WTC11 (cell line): ENCODE measurements around the gene SFMBT1.

ENCODE experiments used
- ATF1 ChIP-seq: sonication (generic); formaldehyde crosslinking; IDR thresholded peaks from 2 replicates; pipeline ENCODE4 v1.8.1; 2023; ENCODE audit warnings: mild to moderate bottlenecking, moderate library complexity, missing genetic modification reagents
- ATF2 ChIP-seq: sonication (generic); formaldehyde crosslinking; IDR thresholded peaks from 2 replicates; pipeline ENCODE4 v1.8.1; 2022; ENCODE audit warnings: low read depth, missing genetic modification reagents, borderline replicate concordance
- CTCF ChIP-seq: fragments of 200-600 bp; IDR thresholded peaks from 2 replicates; pipeline ENCODE4 v1.8.0; 2022; ENCODE audit warnings: antibody characterized with exemption
- E2F1 ChIP-seq: sonication (generic); formaldehyde crosslinking; IDR thresholded peaks from 2 replicates; pipeline ENCODE4 v1.8.0; 2022; ENCODE audit warnings: mild to moderate bottlenecking, missing genetic modification reagents
- ESRRA ChIP-seq: sonication (generic); formaldehyde crosslinking; IDR thresholded peaks from 2 replicates; pipeline ENCODE4 v1.8.1; 2022; ENCODE audit warnings: mild to moderate bottlenecking, missing genetic modification reagents, borderline replicate concordance
- ETV6 ChIP-seq: sonication (generic); formaldehyde crosslinking; IDR thresholded peaks from 2 replicates; pipeline ENCODE4 v1.8.1; 2022; ENCODE audit warnings: mild to moderate bottlenecking, missing genetic modification reagents
- JUN ChIP-seq: sonication (generic); formaldehyde crosslinking; IDR thresholded peaks from 2 replicates; pipeline ENCODE4 v1.8.0; 2023; ENCODE audit warnings: mild to moderate bottlenecking, missing genetic modification reagents
- MAX ChIP-seq: sonication (generic); formaldehyde crosslinking; IDR thresholded peaks from 2 replicates; pipeline ENCODE4 v1.8.0; 2022; ENCODE audit warnings: mild to moderate bottlenecking, missing genetic modification reagents
- NFE2L1 ChIP-seq: sonication (generic); formaldehyde crosslinking; IDR thresholded peaks from 2 replicates; pipeline ENCODE4 v1.8.1; 2023; ENCODE audit warnings: missing genetic modification reagents
- NFYB ChIP-seq: sonication (generic); formaldehyde crosslinking; conservative IDR thresholded peaks from 2 replicates; pipeline ENCODE4 v1.8.0; 2022; ENCODE audit warnings: low read depth, missing genetic modification reagents
- ZNF121 ChIP-seq: sonication (generic); formaldehyde crosslinking; IDR thresholded peaks from 2 replicates; pipeline ENCODE4 v1.8.0; 2023; ENCODE audit warnings: missing genetic modification reagents
- ZNF138 ChIP-seq: sonication (generic); formaldehyde crosslinking; conservative IDR thresholded peaks from 2 replicates; pipeline ENCODE4 v1.8.1; 2022; ENCODE audit warnings: mild to moderate bottlenecking, moderate library complexity, missing genetic modification reagents
- ZNF512 ChIP-seq: sonication (generic); formaldehyde crosslinking; IDR thresholded peaks from 2 replicates; pipeline ENCODE4 v1.8.1; 2022; ENCODE audit warnings: missing genetic modification reagents, borderline replicate concordance
- TF ChIP-seq, protein P1 (sequence below): sonication (generic); formaldehyde crosslinking; IDR thresholded peaks from 2 replicates; pipeline ENCODE4 v1.8.1; 2023; ENCODE audit warnings: mild to moderate bottlenecking, missing genetic modification reagents, borderline replicate concordance

DNA sequence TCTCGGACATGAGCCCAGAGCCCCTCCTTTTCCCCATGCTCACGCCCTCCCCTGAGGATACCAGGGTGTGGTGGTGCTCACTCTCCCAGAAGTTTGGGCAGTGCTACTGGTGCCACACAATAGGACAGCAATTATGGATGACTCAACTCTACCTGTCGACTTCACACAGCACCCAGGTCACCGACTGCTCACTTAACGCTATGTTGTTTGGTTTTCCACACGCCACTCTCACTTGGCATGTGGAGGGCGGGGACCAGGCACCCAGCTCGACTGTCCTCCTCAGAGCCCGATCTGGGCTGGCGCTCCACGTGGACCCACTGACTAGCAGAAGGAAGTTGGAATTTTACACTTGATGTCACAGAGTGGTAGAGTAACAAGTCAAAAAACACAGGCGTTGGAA is 179.4 kb downstream of the SFMBT1 start:
- TF ChIP-seq NFE2L1 (CRISPR knock-in tag): no peak
- TF ChIP-seq NFYB (CRISPR knock-in tag): no peak
- no peak for TF ChIP-seq CTCF
- no peak for TF ChIP-seq ZNF121 (CRISPR knock-in tag)
- TF ChIP-seq MAX (CRISPR knock-in tag): no peak
- TF ChIP-seq ETV6 (CRISPR knock-in tag): no peak
- TF ChIP-seq ATF2 (CRISPR knock-in tag): no peak
- no peak for TF ChIP-seq ZNF512 (CRISPR knock-in tag)
- TF ChIP-seq ESRRA: no peak
- TF ChIP-seq JUN (CRISPR knock-in tag): no peak
- TF ChIP-seq E2F1 (CRISPR knock-in tag): no peak
- TF ChIP-seq ATF1 (CRISPR knock-in tag): no peak
- TF ChIP-seq, protein P1, sequence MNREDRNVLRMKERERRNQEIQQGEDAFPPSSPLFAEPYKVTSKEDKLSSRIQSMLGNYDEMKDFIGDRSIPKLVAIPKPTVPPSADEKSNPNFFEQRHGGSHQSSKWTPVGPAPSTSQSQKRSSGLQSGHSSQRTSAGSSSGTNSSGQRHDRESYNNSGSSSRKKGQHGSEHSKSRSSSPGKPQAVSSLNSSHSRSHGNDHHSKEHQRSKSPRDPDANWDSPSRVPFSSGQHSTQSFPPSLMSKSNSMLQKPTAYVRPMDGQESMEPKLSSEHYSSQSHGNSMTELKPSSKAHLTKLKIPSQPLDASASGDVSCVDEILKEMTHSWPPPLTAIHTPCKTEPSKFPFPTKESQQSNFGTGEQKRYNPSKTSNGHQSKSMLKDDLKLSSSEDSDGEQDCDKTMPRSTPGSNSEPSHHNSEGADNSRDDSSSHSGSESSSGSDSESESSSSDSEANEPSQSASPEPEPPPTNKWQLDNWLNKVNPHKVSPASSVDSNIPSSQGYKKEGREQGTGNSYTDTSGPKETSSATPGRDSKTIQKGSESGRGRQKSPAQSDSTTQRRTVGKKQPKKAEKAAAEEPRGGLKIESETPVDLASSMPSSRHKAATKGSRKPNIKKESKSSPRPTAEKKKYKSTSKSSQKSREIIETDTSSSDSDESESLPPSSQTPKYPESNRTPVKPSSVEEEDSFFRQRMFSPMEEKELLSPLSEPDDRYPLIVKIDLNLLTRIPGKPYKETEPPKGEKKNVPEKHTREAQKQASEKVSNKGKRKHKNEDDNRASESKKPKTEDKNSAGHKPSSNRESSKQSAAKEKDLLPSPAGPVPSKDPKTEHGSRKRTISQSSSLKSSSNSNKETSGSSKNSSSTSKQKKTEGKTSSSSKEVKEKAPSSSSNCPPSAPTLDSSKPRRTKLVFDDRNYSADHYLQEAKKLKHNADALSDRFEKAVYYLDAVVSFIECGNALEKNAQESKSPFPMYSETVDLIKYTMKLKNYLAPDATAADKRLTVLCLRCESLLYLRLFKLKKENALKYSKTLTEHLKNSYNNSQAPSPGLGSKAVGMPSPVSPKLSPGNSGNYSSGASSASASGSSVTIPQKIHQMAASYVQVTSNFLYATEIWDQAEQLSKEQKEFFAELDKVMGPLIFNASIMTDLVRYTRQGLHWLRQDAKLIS (CRISPR knock-in tag): no peak
- no peak for TF ChIP-seq ZNF138 (CRISPR knock-in tag)
